Ishikawa (cell line): ENCODE results near the gene DCDC2.

Experiments
- CREB1 ChIP-seq: IDR thresholded peaks from 2 replicates; pipeline ENCODE4 v1.6.1; 2012; ENCODE audit warnings: low read depth
- EP300 ChIP-seq: IDR thresholded peaks from 2 replicates; pipeline ENCODE4 v1.6.1; 2012; ENCODE audit warnings: borderline replicate concordance

DNA sequence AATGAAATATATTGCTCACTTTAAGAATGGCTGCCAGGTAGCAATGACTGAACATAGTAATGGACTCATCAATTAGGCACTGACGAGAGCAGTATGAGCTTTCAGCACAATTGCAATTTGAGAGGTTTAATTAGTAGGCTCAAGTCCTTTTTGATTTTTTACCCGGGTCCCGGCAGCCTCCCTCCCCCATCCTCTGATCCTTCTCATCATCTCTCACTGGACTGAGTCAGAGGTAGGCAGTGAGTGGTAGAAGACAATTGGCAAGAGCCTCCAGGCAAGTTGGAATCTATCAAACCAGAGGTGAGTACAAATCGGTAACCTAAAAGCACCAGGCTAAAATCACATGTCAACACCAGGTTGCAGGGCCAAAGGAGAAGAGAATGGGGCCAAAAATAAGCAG is 107.9 kb downstream of the DCDC2 start:
- no peak for TF ChIP-seq CREB1
- no peak for TF ChIP-seq EP300
